Activated CD8-positive, alpha-beta T cell treated with anti-CD3 and anti-CD28 coated beads for 36 hours (primary cell): ENCODE measurements around the gene NOTCH3. TPM values are rescaled to one million over a fixed set of nuclear protein-coding genes. Genes with fewer than 3 reads are reported as not detected.

Experiments
- ATAC-seq: fragments of 200-7000 bp; cut with Tn5 transposase; one replicate; pipeline ENCODE4 v1.10.0; 2021; ENCODE audit warnings: mild to moderate bottlenecking, moderate library complexity
- CTCF ChIA-PET: fragments of 350-600 bp; sonication (Branson Sonifier 250); formaldehyde crosslinking; loops from one replicate; lab custom pipeline; 2021; ENCODE audit warnings: antibody characterized with exemption; lab: Charles Lee
- POLR2A ChIA-PET: fragments of 350-600 bp; sonication (Branson Sonifier 250); formaldehyde crosslinking; loops from one replicate; lab custom pipeline; 2021; ENCODE audit warnings: antibody characterized with exemption; lab: Charles Lee
- DNase-seq: peaks from one replicate; pipeline ENCODE4 v3.0.0-alpha.2; 2020
- H3K27ac Mint-ChIP-seq: one replicate; pipeline ENCODE4 v1.8.0; 2021; ENCODE audit warnings: mild to moderate bottlenecking, mixed read lengths
- H3K27me3 Mint-ChIP-seq: one replicate; pipeline ENCODE4 v1.8.0; 2021; ENCODE audit warnings: mixed read lengths
- H3K36me3 Mint-ChIP-seq: one replicate; pipeline ENCODE4 v1.8.0; 2021; ENCODE audit warnings: low read depth, mixed read lengths
- H3K4me1 Mint-ChIP-seq: one replicate; pipeline ENCODE4 v1.8.0; 2021; ENCODE audit warnings: low read depth, mixed read lengths
- H3K4me3 Mint-ChIP-seq: one replicate; pipeline ENCODE4 v1.8.0; 2021; ENCODE audit warnings: mild to moderate bottlenecking, moderate library complexity, mixed read lengths
- H3K9me3 Mint-ChIP-seq: one replicate; pipeline ENCODE4 v1.8.0; 2021; ENCODE audit warnings: mixed read lengths
- intact Hi-C: fragments of 100-400 bp; cut with micrococcal nuclease; formaldehyde crosslinking; loops from one replicate; pipeline ENCODE4 v1.10.0; 2022
- total RNA-seq, 2 experiments: library from RNA; stranded (reverse); gene quantifications; one replicate each; pipeline ENCODE4 v1.2.3, GENCODE V29; 2021
- TF ChIP-seq, protein P1 (sequence below): fragments of 200-600 bp; IDR thresholded peaks from one replicate; pipeline ENCODE4 v1.8.0; 2022; ENCODE audit warnings: antibody characterized with exemption, mild to moderate bottlenecking

NOTCH3 gene
- under 1 TPM in 1 of 2 experiments, not detected in 1; 0.16 TPM for total RNA-seq

DNA sequence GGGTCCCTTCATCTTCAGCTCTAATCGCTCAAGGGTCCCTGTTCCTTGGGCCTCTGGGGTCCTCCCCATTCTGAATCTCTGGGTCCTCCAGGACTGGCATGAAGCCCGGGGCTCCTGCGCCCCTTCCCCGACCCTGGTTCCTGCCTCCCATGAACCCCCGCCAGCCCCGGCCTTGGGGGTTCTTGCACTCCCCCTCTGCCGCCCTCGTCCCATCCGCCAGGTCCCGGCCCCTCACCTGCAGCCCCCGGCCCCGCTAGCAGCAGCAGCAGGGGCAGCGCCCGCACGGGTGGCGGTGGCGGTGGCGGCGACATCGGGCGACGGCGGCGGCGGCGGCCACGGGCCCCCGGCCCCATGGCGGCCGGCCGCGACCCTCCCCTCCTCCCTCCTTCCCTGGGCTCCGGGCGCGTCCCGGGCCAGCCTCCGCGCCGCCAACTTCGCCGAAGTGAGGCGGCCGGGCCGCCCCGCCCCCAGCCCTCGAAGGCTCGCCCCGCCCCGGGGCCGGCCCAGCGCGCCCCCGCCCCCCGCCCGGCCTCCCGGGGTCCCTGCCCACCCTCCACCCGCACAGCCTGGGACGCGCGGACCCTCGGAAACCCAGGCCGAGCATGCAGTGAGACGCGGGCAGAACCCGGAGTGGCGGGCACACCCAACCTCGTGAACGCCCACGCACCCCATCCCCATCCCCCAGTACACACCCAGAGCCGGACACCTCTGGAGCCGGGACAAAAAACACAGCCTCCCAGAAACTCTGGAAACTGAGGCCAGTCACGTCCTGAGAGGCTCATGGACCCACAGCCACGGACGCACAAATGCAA lies at the start of gene NOTCH3:
NOTCH3 (minus strand) TSS at position 443 of the 812 bp plus-strand sequence; CDS start at position 353, 90 bp downstream.
- H3K9me3 Mint-ChIP-seq, result no peaks in the 10 kb centered on the region
- no peaks in the 10 kb centered on the region for H3K36me3 Mint-ChIP-seq
- peaks cover 49% of the 10 kb centered on the region for H3K27me3 Mint-ChIP-seq
- CTCF ChIA-PET, result interaction anchor here (1.0 kb wide), 1 partner anchor 99 kb away, joined by 3 read pairs; no protein-coding TSS in a partner anchor
- DNase-seq (no peak), ATAC-seq (no peak)
- peak within 1 kb of the TSS; percentile 12 for H3K4me3 Mint-ChIP-seq
- peaks cover 9% of the 10 kb centered on the region for H3K4me1 Mint-ChIP-seq
- H3K27ac Mint-ChIP-seq, result no peak within 1 kb of the TSS
- intact Hi-C loops, result no loop called here
- TF ChIP-seq, protein P1, sequence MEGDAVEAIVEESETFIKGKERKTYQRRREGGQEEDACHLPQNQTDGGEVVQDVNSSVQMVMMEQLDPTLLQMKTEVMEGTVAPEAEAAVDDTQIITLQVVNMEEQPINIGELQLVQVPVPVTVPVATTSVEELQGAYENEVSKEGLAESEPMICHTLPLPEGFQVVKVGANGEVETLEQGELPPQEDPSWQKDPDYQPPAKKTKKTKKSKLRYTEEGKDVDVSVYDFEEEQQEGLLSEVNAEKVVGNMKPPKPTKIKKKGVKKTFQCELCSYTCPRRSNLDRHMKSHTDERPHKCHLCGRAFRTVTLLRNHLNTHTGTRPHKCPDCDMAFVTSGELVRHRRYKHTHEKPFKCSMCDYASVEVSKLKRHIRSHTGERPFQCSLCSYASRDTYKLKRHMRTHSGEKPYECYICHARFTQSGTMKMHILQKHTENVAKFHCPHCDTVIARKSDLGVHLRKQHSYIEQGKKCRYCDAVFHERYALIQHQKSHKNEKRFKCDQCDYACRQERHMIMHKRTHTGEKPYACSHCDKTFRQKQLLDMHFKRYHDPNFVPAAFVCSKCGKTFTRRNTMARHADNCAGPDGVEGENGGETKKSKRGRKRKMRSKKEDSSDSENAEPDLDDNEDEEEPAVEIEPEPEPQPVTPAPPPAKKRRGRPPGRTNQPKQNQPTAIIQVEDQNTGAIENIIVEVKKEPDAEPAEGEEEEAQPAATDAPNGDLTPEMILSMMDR, result no peak
- POLR2A ChIA-PET, result no interaction called here

DNA sequence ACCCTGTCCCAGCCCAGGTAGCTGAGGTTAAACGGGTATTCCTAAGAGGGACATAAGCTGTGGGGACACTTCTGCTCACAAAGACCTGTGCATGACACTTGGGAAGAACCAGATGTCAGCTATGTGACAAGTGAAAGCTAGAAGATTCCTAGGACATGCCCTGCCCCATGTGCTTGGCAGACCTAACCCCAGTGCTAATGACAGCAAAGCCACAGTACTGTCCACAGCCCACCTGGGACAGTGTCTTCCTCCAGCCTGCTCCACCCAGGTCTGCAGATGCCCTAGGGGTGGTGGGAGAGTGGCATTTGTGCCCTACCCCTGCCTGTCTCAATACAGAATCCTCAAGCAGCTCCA lies 49.8 kb upstream of the NOTCH3 start:
- H3K27me3 Mint-ChIP-seq, result no peaks in the 10 kb centered on the region
- TF ChIP-seq, protein P1, result no peak
- ATAC-seq, result no peak
- ChIA-PET CTCF (interaction anchor here (1.9 to 3.1 kb wide), 3 partner anchors 10 to 149 kb away, joined by 7 to 8 read pairs (median 7); no protein-coding TSS in a partner anchor), POLR2A (interaction anchor here (1.1 kb wide), 1 partner anchor 145 kb away, joined by 4 read pairs; no protein-coding TSS in a partner anchor)
- no peaks in the 10 kb centered on the region for H3K9me3 Mint-ChIP-seq
- intact Hi-C loops, result no loop called here
- H3K4me1 Mint-ChIP-seq, result no peaks in the 10 kb centered on the region
- DNase-seq, result no peak
- no peak overlapping the region for H3K27ac Mint-ChIP-seq
- H3K36me3 Mint-ChIP-seq, result peaks cover 33% of the 10 kb centered on the region
- no peak overlapping the region for H3K4me3 Mint-ChIP-seq

DNA sequence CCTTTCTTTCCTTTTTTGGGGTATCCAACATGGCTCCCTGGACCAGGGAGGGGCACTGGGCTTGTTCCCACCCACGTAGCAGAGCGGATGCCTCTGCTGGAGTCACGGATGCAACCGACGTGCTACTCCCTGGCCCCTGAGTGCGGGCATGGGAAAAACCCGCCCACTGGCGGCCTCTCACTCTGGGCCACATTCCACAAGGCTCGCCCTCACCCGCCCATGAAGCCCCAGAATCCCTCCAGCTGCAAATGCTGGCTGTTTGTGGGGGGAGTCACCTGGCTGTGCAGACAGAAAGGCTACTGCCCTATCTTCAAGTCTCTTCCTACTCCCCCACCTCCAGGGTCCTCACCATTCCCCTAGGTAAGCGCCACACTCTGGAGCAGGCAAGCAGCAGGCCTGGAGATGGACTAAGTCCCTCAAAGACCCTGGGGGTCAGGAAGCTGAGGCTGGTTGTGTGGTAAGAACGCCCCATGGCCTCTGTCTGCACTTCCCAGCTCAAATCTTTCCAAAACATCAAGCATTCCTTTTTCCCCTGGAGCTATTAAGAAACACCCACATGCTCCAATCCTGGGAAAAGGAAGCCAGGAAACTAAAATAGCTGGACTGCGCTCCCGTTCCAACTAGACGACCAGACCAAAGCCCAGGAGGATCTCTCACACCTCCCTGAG lies 49.3 kb upstream of the NOTCH3 start:
- ATAC-seq (no peak), DNase-seq (no peak)
- Mint-ChIP-seq H3K4me1 (no peaks in the 10 kb centered on the region), H3K27me3 (no peaks in the 10 kb centered on the region), H3K27ac (no peak overlapping the region), H3K9me3 (no peaks in the 10 kb centered on the region), H3K36me3 (peaks cover 33% of the 10 kb centered on the region), H3K4me3 (no peak overlapping the region)
- intact Hi-C loops, result no loop called here
- POLR2A ChIA-PET, result interaction anchor here (1.1 kb wide), 1 partner anchor 144 kb away, joined by 4 read pairs; no protein-coding TSS in a partner anchor
- TF ChIP-seq, protein P1, result no peak
- CTCF ChIA-PET, result interaction anchor here (1.9 to 3.1 kb wide), 3 partner anchors 11 to 149 kb away, joined by 7 to 8 read pairs (median 7); no protein-coding TSS in a partner anchor

DNA sequence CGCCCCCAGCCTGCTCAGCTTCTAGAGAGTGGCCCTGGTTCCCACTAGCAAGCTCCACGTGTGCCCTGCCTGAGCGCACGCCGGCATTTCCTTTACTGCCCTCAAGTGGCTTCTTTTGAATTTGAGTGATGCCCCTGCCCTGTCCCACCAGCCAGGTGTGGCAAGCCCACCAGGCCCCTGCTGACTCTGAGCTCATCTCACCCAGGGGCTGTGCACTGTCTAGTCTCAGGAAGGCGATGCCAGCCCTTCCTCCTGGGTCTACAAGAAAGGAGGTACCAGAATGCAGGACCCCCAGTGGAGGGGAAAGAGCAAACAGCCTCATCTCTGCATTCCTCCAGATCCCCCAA lies 48.7 kb upstream of the NOTCH3 start:
- ChIA-PET CTCF (interaction anchor here (1.9 to 3.1 kb wide), 2 partner anchors 11 to 148 kb away, joined by 7 to 8 read pairs; no protein-coding TSS in a partner anchor), POLR2A (interaction anchor here (1.1 kb wide), 1 partner anchor 144 kb away, joined by 4 read pairs; no protein-coding TSS in a partner anchor)
- DNase-seq (no peak), ATAC-seq (no peak)
- Mint-ChIP-seq H3K4me1 (no peaks in the 10 kb centered on the region), H3K27me3 (no peaks in the 10 kb centered on the region), H3K27ac (no peak overlapping the region), H3K9me3 (no peaks in the 10 kb centered on the region), H3K4me3 (no peak overlapping the region), H3K36me3 (peaks cover 32% of the 10 kb centered on the region)
- TF ChIP-seq, protein P1, result no peak
- intact Hi-C loops, result no loop called here
